ENCODE results near the gene CLVS2.

CLVS2 gene

GRCh38 chr6:123017104-123017682 lies 21.2 kb downstream of the CLVS2 start:
- H3K27me3 ChIP-seq: no peaks in the 10 kb centered on the region
- no peak overlapping the region for H3K27ac ChIP-seq
- H4K20me1 ChIP-seq: no peaks in the 10 kb centered on the region
- no peak overlapping the region for H3K4me3 ChIP-seq
- H3K4me2 ChIP-seq: no peak overlapping the region
- TF ChIP-seq Cebpa-rat (IDR thresholded peaks at IDR 0.05): no peak
- no peak overlapping the region for H3K9ac ChIP-seq
- H3K36me3 ChIP-seq: no peaks in the 10 kb centered on the region
- no peaks in the 10 kb centered on the region for H3K9me3 ChIP-seq (replicated peaks in 1 of 11)
- no peaks in the 10 kb centered on the region for H3K4me1 ChIP-seq

GRCh38 chr6:123022975-123023374 lies 26.9 kb downstream of the CLVS2 start:
- H4K20me1 ChIP-seq: no peaks in the 10 kb centered on the region
- no peak overlapping the region for H3K27ac ChIP-seq
- H3K9me3 ChIP-seq (replicated peaks in 1 of 11): no peaks in the 10 kb centered on the region
- no peaks in the 10 kb centered on the region for H3K36me3 ChIP-seq
- peak overlapping the region in 1 of 11 experiments; percentile 45; a peak in 1 of 22 replicates for H3K4me2 ChIP-seq
- no peak overlapping the region for H3K9ac ChIP-seq
- no peak for TF ChIP-seq Cebpa-rat (IDR thresholded peaks at IDR 0.05)
- H3K4me3 ChIP-seq: no peak overlapping the region
- no peaks in the 10 kb centered on the region for H3K27me3 ChIP-seq
- H3K4me1 ChIP-seq: peaks cover 0 to 6% (median 0%) of the 10 kb centered on the region in 10 experiments; a peak in 2 of 20 replicates

DNA sequence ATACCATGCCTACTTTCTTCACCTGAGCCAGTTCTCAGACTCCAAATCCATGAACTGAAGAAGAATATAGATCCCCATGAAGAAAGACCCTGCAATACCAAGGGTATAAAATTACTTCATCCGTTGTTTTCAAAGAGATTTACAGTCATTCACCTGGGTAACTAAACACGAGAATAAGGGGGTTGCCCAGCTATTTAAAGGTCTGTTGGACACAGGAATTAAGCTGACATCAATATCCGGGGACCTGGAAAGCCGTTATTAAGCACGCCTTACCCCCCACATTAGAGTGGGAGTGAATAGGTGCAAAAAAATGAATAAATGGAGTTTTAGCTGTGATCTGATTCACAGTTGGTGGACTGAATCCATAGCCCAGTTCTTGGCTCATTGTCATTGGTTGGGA lies 28.9 kb downstream of the CLVS2 start:
- H3K27ac ChIP-seq: no peak overlapping the region
- no peak overlapping the region for H3K4me3 ChIP-seq
- no peak overlapping the region for H3K9ac ChIP-seq
- H4K20me1 ChIP-seq: no peaks in the 10 kb centered on the region
- H3K36me3 ChIP-seq: no peaks in the 10 kb centered on the region
- TF ChIP-seq Cebpa-rat (IDR thresholded peaks at IDR 0.05): no peak
- peaks cover 0 to 6% (median 0%) of the 10 kb centered on the region in 10 experiments; a peak in 2 of 20 replicates for H3K4me1 ChIP-seq
- H3K9me3 ChIP-seq (replicated peaks in 1 of 11): no peaks in the 10 kb centered on the region
- no peak overlapping the region for H3K4me2 ChIP-seq
- no peaks in the 10 kb centered on the region for H3K27me3 ChIP-seq

GRCh38 chr6:123027408-123027807 lies 31.4 kb downstream of the CLVS2 start:
- peaks cover 0 to 6% (median 0%) of the 10 kb centered on the region in 10 experiments; a peak in 2 of 20 replicates for H3K4me1 ChIP-seq
- no peak overlapping the region for H3K4me2 ChIP-seq
- H3K27me3 ChIP-seq: no peaks in the 10 kb centered on the region
- no peak overlapping the region for H3K4me3 ChIP-seq
- no peaks in the 10 kb centered on the region for H4K20me1 ChIP-seq
- H3K27ac ChIP-seq: no peak overlapping the region
- no peaks in the 10 kb centered on the region for H3K36me3 ChIP-seq
- H3K9ac ChIP-seq: no peak overlapping the region
- TF ChIP-seq Cebpa-rat (IDR thresholded peaks at IDR 0.05): no peak
- H3K9me3 ChIP-seq (replicated peaks in 1 of 11): no peaks in the 10 kb centered on the region

GRCh38 chr6:123028263-123028662 lies 32.2 kb downstream of the CLVS2 start:
- no peaks in the 10 kb centered on the region for H4K20me1 ChIP-seq
- no peak overlapping the region for H3K9ac ChIP-seq
- no peaks in the 10 kb centered on the region for H3K9me3 ChIP-seq (replicated peaks in 1 of 11)
- H3K36me3 ChIP-seq: no peaks in the 10 kb centered on the region
- no peak overlapping the region for H3K27ac ChIP-seq
- peaks cover 0 to 4% (median 0%) of the 10 kb centered on the region in 10 experiments; a peak in 2 of 20 replicates for H3K4me1 ChIP-seq
- no peaks in the 10 kb centered on the region for H3K27me3 ChIP-seq
- H3K4me3 ChIP-seq: no peak overlapping the region
- no peak for TF ChIP-seq Cebpa-rat (IDR thresholded peaks at IDR 0.05)
- H3K4me2 ChIP-seq: no peak overlapping the region

DNA sequence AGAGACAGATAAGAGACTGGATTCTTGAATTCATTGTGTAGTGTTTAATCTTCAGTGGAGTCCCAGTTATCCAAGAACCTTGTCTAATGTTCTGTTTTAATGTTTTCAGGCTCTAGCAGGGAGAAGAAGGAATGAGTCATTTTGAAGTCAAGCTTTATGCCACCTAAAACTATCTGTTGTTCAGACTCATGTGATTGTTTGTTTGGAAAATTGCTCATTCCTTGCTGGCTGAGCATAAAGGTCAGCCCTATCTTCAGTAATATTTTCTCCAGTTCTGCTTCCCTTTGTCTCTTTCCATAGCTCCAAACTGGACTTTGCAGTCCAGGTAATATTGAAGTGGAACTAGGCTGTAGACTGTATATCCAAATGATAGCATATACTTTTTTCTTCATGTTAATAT lies 34.2 kb downstream of the CLVS2 start:
- Histone ChIP-seq H3K27me3 (no peaks in the 10 kb centered on the region), H3K27ac (no peak overlapping the region), H3K4me3 (no peak overlapping the region), H3K36me3 (no peaks in the 10 kb centered on the region), H3K4me1 (no peaks in the 10 kb centered on the region), H3K9ac (no peak overlapping the region), H3K9me3 (replicated peaks in 1 of 11) (no peaks in the 10 kb centered on the region), H4K20me1 (no peaks in the 10 kb centered on the region), H3K4me2 (no peak overlapping the region)
- TF ChIP-seq Cebpa-rat (IDR thresholded peaks at IDR 0.05): no peak

DNA sequence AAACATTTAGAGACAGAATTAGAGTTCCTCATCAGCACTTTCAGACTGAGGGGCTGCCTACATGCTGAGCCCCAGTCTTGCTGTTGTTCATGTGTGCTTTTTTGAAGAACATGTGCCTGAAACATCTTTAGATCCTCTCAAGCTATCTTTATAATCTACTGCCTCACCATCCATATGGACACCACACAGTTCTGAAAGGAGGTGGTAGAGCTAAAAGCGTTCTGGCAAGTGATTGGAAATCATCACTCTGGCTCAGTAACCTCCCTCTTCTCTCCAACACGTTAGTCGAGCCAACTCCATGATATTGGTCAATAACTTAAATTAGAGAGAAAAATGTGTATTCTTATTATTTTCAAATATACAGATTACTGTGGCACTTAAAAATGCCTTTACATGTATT lies 40.6 kb downstream of the CLVS2 start:
- no peaks in the 10 kb centered on the region for H3K4me1 ChIP-seq
- H3K9me3 ChIP-seq (replicated peaks in 1 of 11): no peaks in the 10 kb centered on the region
- no peak overlapping the region for H3K4me2 ChIP-seq
- H3K36me3 ChIP-seq: no peaks in the 10 kb centered on the region
- H3K27me3 ChIP-seq: no peaks in the 10 kb centered on the region
- no peak for TF ChIP-seq Cebpa-rat (IDR thresholded peaks at IDR 0.05)
- no peaks in the 10 kb centered on the region for H4K20me1 ChIP-seq
- no peak overlapping the region for H3K27ac ChIP-seq
- H3K4me3 ChIP-seq: no peak overlapping the region
- H3K9ac ChIP-seq: no peak overlapping the region

GRCh38 chr6:123039431-123039830 lies 43.4 kb downstream of the CLVS2 start:
- Histone ChIP-seq H3K4me2 (no peak overlapping the region), H4K20me1 (no peaks in the 10 kb centered on the region), H3K4me3 (no peak overlapping the region), H3K9ac (no peak overlapping the region), H3K4me1 (no peaks in the 10 kb centered on the region), H3K27me3 (no peaks in the 10 kb centered on the region), H3K27ac (no peak overlapping the region), H3K36me3 (no peaks in the 10 kb centered on the region), H3K9me3 (replicated peaks in 1 of 11) (no peaks in the 10 kb centered on the region)
- no peak for TF ChIP-seq Cebpa-rat (IDR thresholded peaks at IDR 0.05)

GRCh38 chr6:123042401-123042800 lies 46.4 kb downstream of the CLVS2 start:
- Histone ChIP-seq H3K9me3 (replicated peaks in 1 of 11) (no peaks in the 10 kb centered on the region), H3K27me3 (no peaks in the 10 kb centered on the region), H3K4me1 (no peaks in the 10 kb centered on the region), H3K4me3 (no peak overlapping the region), H3K4me2 (no peak overlapping the region), H4K20me1 (no peaks in the 10 kb centered on the region), H3K27ac (no peak overlapping the region), H3K36me3 (no peaks in the 10 kb centered on the region), H3K9ac (no peak overlapping the region)
- no peak for TF ChIP-seq Cebpa-rat (IDR thresholded peaks at IDR 0.05)

- Histone ChIP-seq H3K27ac (no peak overlapping the region), H3K9ac (no peak overlapping the region), H3K4me1 (no peaks in the 10 kb centered on the region), H3K9me3 (replicated peaks in 1 of 11) (no peaks in the 10 kb centered on the region), H3K4me3 (no peak overlapping the region), H4K20me1 (no peaks in the 10 kb centered on the region), H3K36me3 (no peaks in the 10 kb centered on the region), H3K4me2 (no peak overlapping the region), H3K27me3 (no peaks in the 10 kb centered on the region)
- TF ChIP-seq Cebpa-rat (IDR thresholded peaks at IDR 0.05): no peak
These were observed 48.4 kb downstream of the CLVS2 start for GRCh38 chr6:123044341-123044860.
